K562 (cell line): ENCODE results near the gene APLP1. TPM values are rescaled to one million over a fixed set of nuclear protein-coding genes. Genes with fewer than 3 reads are reported as not detected.

Experiments used
- ATF7 ChIP-seq: fragments of 450-650 bp; IDR thresholded peaks from 2 replicates; pipeline ENCODE4 v1.7.1; 2014; ENCODE audit warnings: mild to moderate bottlenecking, moderate library complexity
- CCNT2 ChIP-seq: IDR thresholded peaks from 2 replicates; pipeline ENCODE4 v1.6.1; 2011; ENCODE audit warnings: borderline replicate concordance, low read depth, mild to moderate bottlenecking, moderate library complexity, mixed read lengths, low read length; ENCODE audit not compliant: insufficient read length; ENCODE audit errors: extremely low read depth
- E2F6 ChIP-seq, 2 experiments: IDR thresholded peaks; 2 replicates each; pipeline ENCODE4 v1.6.1; 2011; ENCODE audit warnings: borderline replicate concordance in 1 of 2, control low read depth in 1 of 2, low read depth in 1 of 2, low read length in 1 of 2, mild to moderate bottlenecking in 1 of 2, mixed read lengths in 1 of 2, moderate library complexity in 1 of 2; ENCODE audit not compliant: insufficient read depth in 1 of 2, insufficient read length in 1 of 2, poor library complexity in 1 of 2, severe bottlenecking in 1 of 2; ENCODE audit errors: extremely low read depth in 1 of 2
- HNRNPUL1 ChIP-seq: fragments of 200-400 bp; formaldehyde crosslinking; IDR thresholded peaks from 2 replicates; pipeline ENCODE4 v1.6.1; 2017; ENCODE audit warnings: low read length
- ILF3 ChIP-seq: fragments of 450-650 bp; IDR thresholded peaks from 2 replicates; pipeline ENCODE4 v1.6.1; 2018; ENCODE audit warnings: antibody characterized with exemption, mild to moderate bottlenecking, moderate library complexity, borderline replicate concordance
- JUND ChIP-seq, 2 experiments: IDR thresholded peaks; 2 replicates in 1 of 2; 3 replicates in 1 of 2; pipeline ENCODE4 v1.6.1; 2011; ENCODE audit warnings: borderline replicate concordance in 2 of 2, low read depth in 2 of 2, low read length in 2 of 2, improper control_type of control experiment in 1 of 2, missing biosample characterization in 1 of 2, missing genetic modification characterization in 1 of 2, missing genetic modification reagents in 1 of 2
- MCM3 ChIP-seq: fragments of 450-650 bp; IDR thresholded peaks from 2 replicates; pipeline ENCODE4 v1.6.1; 2016
- PBX2 ChIP-seq, 2 experiments: IDR thresholded peaks in 1 of 2; conservative IDR thresholded peaks in 1 of 2; 2 replicates each; pipeline ENCODE4 v1.6.1; 2016; ENCODE audit warnings: low read depth in 2 of 2, mild to moderate bottlenecking in 1 of 2, missing compliant biosample characterization in 1 of 2, missing genetic modification characterization in 1 of 2, moderate library complexity in 1 of 2
- PREB ChIP-seq: sonication (generic); formaldehyde crosslinking; IDR thresholded peaks from 2 replicates; pipeline ENCODE4 v1.8.1; 2023; ENCODE audit warnings: mild to moderate bottlenecking, missing genetic modification reagents
- SAP30 ChIP-seq: fragments of 200-600 bp; sonication (generic); IDR thresholded peaks from 2 replicates; pipeline ENCODE4 v1.6.1; 2012; ENCODE audit warnings: borderline replicate concordance, low read depth, mild to moderate bottlenecking, moderate library complexity, low read length, control low read depth, inconsistent platforms; ENCODE audit not compliant: insufficient read depth, poor library complexity, severe bottlenecking
- SIX5 ChIP-seq, 2 experiments: IDR thresholded peaks; 2 replicates each; pipeline ENCODE4 v1.6.1; 2011; ENCODE audit warnings: low read length in 2 of 2, borderline replicate concordance in 1 of 2, low read depth in 1 of 2, mild to moderate bottlenecking in 1 of 2, moderate library complexity in 1 of 2; ENCODE audit not compliant: insufficient read depth in 1 of 2
- SP2 ChIP-seq: IDR thresholded peaks from 2 replicates; pipeline ENCODE4 v1.6.1; 2011; ENCODE audit warnings: mild to moderate bottlenecking, low read depth, low read length, moderate library complexity; ENCODE audit not compliant: poor library complexity, severe bottlenecking; ENCODE audit errors: extremely low read depth
- ZBTB8A ChIP-seq: fragments of 450-650 bp; IDR thresholded peaks from 2 replicates; pipeline ENCODE4 v1.6.1; 2018; ENCODE audit warnings: mild to moderate bottlenecking, moderate library complexity; ENCODE audit not compliant: partially characterized antibody
- ZNF146 ChIP-seq: IDR thresholded peaks from one replicate; pipeline ENCODE4 v1.6.1; 2018; ENCODE audit warnings: missing compliant biosample characterization; ENCODE audit not compliant: unreplicated experiment
- ZNF668 ChIP-seq: fragments of 250-450 bp; sonication (Bioruptor Pico); IDR thresholded peaks from 2 replicates; pipeline ENCODE4 v1.8.0; 2022; ENCODE audit warnings: mild to moderate bottlenecking, inconsistent platforms
- ZSCAN29 ChIP-seq: fragments of 450-650 bp; IDR thresholded peaks from 2 replicates; pipeline ENCODE4 v1.6.1; 2017
- polyA plus RNA-seq, 8 experiments: library from polyadenylated mRNA; depleted of rRNA in 4 of 8; stranded (reverse) in 5 of 8; unstranded in 3 of 8; fragments of >200 nt; fragmentation: Nextera tagmentation in 2 of 8; fragmentation: Illumina TruSeq in 1 of 8; extraction: Ambion mirVana in 2 of 8; extraction: Trizol in 1 of 8; gene quantifications; 2 replicates each; pipeline versions ENCODE4 v1.2.1 to v1.2.3, GENCODE V29; 2011 to 2014; ENCODE audit warnings: inconsistent platforms in 1 of 8, missing spikeins in 1 of 8
- total RNA-seq, 7 experiments: library from RNA; depleted of rRNA in 6 of 7; stranded (reverse); fragments of >200 nt in 6 of 7; fragmentation: Illumina TruSeq in 2 of 7; extraction: Trizol in 2 of 7; gene quantifications; 2 replicates each; pipeline versions ENCODE4 v1.2.1 to v1.2.3, GENCODE V29; 2011 to 2021; ENCODE audit warnings: low replicate concordance in 1 of 7
- TF ChIP-seq, protein P1 (sequence below): sonication (generic); formaldehyde crosslinking; IDR thresholded peaks from 2 replicates; pipeline ENCODE4 v1.8.0; 2022; ENCODE audit warnings: mild to moderate bottlenecking, missing genetic modification reagents
- TF ChIP-seq, protein P2 (sequence below): fragments of 250-450 bp; sonication (Bioruptor Pico); IDR thresholded peaks from 2 replicates; pipeline ENCODE4 v1.5.1; 2021; ENCODE audit warnings: mild to moderate bottlenecking

The APLP1 gene
- total and polyA plus RNA-seq, 9 of the 15 experiments (the other 6 are each of a cell fraction or from before 2014, with no cell fraction given) = 0.69 to 9.9 (median 4.7) TPM

DNA sequence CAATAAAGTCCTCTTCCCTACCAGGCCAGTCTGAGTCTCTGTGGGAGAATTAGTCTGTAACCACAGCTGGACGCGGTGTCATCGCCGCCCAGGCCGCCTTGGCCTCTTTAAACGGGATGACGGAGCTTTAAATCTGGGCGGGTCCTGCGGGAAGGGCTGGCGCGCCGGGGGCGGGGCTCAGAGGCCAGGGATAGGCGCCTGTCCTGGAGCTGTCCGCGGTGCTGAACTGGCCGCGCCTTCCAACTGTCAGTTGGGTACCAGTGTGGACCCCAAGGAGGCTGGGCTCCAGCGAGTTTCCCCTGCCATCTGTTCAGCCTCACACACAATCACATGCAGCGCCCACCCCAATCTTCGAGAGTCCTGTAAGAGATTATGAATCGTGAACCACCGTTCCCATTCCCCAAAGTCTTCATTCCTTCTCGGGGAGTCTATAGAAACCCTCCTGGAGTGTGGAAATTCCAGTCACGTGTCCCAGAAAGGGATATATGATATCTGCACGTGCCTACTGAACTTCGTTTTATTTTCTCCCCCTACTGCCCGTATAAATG lies 11.5 kb downstream of the APLP1 start (continued):
- TF ChIP-seq JUND (IDR thresholded peaks at IDR 0.05; ENCODE audit: borderline replicate concordance, low read depth, low read length) (peak; percentile 68), JUND (tag; IDR thresholded peaks at IDR 0.05; ENCODE audit: borderline replicate concordance, low read depth, low read length) (peak; percentile 21; the same call in 1 of the 3 replicates), ZNF146 (CRISPR knock-in tag) (no peak), E2F6 (IDR thresholded peaks at IDR 0.05; ENCODE audit: borderline replicate concordance in 1 of 2, extremely low read depth in 1 of 2, insufficient read depth in 1 of 2, insufficient read length in 1 of 2, low read depth in 1 of 2, low read length in 1 of 2, poor library complexity in 1 of 2, severe bottlenecking in 1 of 2) (peak in 1 of 2 experiments; percentile 36), ATF7 (peak; percentile 73; the same call in 1 of the 2 replicates), PREB (CRISPR knock-in tag) (no peak), SIX5 (IDR thresholded peaks at IDR 0.05; ENCODE audit: borderline replicate concordance in 1 of 2, insufficient read depth in 1 of 2, low read depth in 1 of 2, low read length in 2 of 2) (no peak), ZSCAN29 (no peak), HNRNPUL1 (no peak), CCNT2 (peak; percentile 64), SAP30 (peak; percentile 84), ZBTB8A (no peak), SP2 (no peak), MCM3 (no peak), PBX2 (CRISPR knock-in tag; IDR thresholded peaks at IDR 0.05; ENCODE audit: low read depth) (0 out of 2 replicates have a peak, but pooled peaks have one; percentile 15), PBX2 (tag; conservative IDR thresholded peaks at IDR 0.05; ENCODE audit: low read depth) (no peak), ILF3 (no peak), ZNF668 (CRISPR knock-in tag) (no peak)
- TF ChIP-seq, protein P1, sequence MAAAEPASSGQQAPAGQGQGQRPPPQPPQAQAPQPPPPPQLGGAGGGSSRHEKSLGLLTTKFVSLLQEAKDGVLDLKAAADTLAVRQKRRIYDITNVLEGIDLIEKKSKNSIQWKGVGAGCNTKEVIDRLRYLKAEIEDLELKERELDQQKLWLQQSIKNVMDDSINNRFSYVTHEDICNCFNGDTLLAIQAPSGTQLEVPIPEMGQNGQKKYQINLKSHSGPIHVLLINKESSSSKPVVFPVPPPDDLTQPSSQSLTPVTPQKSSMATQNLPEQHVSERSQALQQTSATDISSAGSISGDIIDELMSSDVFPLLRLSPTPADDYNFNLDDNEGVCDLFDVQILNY (CRISPR knock-in tag) = 0 out of 2 replicates have a peak, but pooled peaks have one; percentile 58
- TF ChIP-seq, protein P2, sequence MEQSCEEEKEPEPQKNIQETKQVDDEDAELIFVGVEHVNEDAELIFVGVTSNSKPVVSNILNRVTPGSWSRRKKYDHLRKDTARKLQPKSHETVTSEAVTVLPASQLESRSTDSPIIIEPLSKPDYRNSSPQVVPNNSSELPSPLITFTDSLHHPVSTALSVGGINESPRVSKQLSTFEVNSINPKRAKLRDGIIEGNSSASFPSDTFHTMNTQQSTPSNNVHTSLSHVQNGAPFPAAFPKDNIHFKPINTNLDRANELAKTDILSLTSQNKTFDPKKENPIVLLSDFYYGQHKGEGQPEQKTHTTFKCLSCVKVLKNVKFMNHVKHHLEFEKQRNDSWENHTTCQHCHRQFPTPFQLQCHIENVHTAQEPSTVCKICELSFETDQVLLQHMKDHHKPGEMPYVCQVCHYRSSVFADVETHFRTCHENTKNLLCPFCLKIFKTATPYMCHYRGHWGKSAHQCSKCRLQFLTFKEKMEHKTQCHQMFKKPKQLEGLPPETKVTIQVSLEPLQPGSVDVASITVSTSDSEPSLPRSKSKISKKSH (CRISPR knock-in tag) = no peak
